ENCODE results near the gene DCDC2C. TPM values are rescaled to one million over a fixed set of nuclear protein-coding genes. Genes with fewer than 3 reads are reported as not detected.

DCDC2C gene
- total and polyA plus RNA-seq, 10 donors: 0.03 to 0.22 TPM; not detected in 8

DNA sequence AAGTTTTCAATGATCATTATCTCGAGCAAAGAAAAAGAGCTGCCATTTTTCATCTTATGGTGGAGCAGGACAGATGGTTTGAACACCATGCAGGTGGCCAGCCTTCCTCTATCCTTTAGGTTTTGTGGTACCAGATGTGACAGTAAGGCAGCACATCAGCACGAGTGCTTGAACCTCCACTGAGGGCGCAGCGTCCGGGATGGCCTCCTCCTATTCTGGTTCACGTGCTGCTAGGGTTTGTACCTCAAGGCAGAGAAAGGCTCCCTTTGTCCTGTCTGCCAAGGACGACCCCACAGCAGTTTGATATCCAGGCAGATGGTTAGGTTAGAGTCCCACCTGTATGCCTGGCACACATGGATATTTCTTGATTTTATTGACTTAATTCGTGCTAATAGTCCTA, 50.2 kb downstream of the DCDC2C start:
- DNase-seq: no peak
- Histone ChIP-seq H3K4me1 (no peaks in the 10 kb centered on the region), H3K27ac (no peak overlapping the region), H3K27me3 (replicated peaks in 1 of 7) (no peaks in the 10 kb centered on the region), H3K36me3 (no peaks in the 10 kb centered on the region), H3K9me3 (no peaks in the 10 kb centered on the region), H3K4me3 (no peak overlapping the region)
- intact Hi-C loops (cut with DNase I; ENCODE audit: low total_unique reads): no loop called here
- WGBS, 5 donors: 84 to 90% (median 88%) methylated on average over 8 of the region's 8 CpGs
- TF ChIP-seq, protein P1, sequence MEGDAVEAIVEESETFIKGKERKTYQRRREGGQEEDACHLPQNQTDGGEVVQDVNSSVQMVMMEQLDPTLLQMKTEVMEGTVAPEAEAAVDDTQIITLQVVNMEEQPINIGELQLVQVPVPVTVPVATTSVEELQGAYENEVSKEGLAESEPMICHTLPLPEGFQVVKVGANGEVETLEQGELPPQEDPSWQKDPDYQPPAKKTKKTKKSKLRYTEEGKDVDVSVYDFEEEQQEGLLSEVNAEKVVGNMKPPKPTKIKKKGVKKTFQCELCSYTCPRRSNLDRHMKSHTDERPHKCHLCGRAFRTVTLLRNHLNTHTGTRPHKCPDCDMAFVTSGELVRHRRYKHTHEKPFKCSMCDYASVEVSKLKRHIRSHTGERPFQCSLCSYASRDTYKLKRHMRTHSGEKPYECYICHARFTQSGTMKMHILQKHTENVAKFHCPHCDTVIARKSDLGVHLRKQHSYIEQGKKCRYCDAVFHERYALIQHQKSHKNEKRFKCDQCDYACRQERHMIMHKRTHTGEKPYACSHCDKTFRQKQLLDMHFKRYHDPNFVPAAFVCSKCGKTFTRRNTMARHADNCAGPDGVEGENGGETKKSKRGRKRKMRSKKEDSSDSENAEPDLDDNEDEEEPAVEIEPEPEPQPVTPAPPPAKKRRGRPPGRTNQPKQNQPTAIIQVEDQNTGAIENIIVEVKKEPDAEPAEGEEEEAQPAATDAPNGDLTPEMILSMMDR (IDR thresholded peaks at IDR 0.05 in 8 of 11, conservative IDR thresholded peaks at IDR 0.05 in 3 of 11): no peak
- TF ChIP-seq POLR2A (IDR thresholded peaks at IDR 0.05) (no peak), POLR2AphosphoS5 (IDR thresholded peaks at IDR 0.05) (no peak)

DNA sequence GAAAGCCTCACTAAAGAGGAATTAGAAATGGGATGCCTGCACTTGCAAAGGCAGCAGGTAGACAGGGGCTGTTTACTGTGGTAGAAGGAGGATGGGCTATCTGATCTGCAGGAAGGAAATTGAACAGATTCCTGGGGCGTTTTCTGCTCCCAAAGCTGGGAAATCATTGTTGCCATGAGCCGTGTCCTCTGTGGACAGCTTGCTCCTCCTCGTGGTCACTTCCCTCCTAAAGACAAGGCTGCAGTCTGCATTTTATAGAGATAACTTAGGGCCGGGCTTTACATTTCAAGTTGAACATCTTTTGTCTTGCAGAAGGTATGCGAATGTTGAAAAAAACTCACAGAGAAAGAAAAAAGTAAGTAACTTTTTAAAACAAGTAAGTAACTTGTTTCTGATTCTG, 50.9 kb downstream of the DCDC2C start:
- peaks cover 0 to 4% (median 2%) of the 10 kb centered on the region in 6 donors for H3K4me1 ChIP-seq
- H3K36me3 ChIP-seq: no peaks in the 10 kb centered on the region
- no peaks in the 10 kb centered on the region for H3K27me3 ChIP-seq (replicated peaks in 1 of 7)
- TF ChIP-seq POLR2A (IDR thresholded peaks at IDR 0.05) (no peak), POLR2AphosphoS5 (IDR thresholded peaks at IDR 0.05) (no peak)
- TF ChIP-seq, protein P1 (IDR thresholded peaks at IDR 0.05 in 8 of 11, conservative IDR thresholded peaks at IDR 0.05 in 3 of 11): no peak
- no peaks in the 10 kb centered on the region for H3K9me3 ChIP-seq
- DNase-seq: no peak
- intact Hi-C loops (cut with DNase I; ENCODE audit: low total_unique reads): no loop called here
- no peak overlapping the region for H3K27ac ChIP-seq
- no peak overlapping the region for H3K4me3 ChIP-seq
- WGBS, 5 donors: 46 to 65% (median 58%) methylated on average over 5 of the region's 5 CpGs

DNA sequence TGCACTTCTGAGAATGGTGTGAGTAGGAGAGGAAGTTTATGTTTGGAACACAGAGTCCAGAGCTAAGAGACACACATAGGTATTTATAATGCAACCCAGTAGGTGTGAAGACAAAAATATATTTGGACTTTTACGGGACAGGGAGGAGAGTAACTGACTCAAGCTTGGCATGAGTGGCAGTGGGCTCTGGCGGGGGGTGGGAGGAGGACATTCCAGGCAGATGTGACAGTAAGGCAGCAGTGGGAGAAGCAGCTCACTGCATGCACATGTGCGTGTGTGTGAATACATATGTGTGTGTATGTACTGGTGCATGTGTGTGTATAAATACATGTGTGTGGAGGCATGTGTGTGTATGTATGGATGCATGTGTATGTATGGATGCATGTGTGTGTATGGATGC, 51.4 kb downstream of the DCDC2C start:
- no peaks in the 10 kb centered on the region for H3K9me3 ChIP-seq
- peaks cover 0 to 9% (median 7%) of the 10 kb centered on the region in 6 donors for H3K4me1 ChIP-seq
- no peaks in the 10 kb centered on the region for H3K36me3 ChIP-seq
- 84 to 91% (median 88%) methylated on average over 3 of the region's 3 CpGs for WGBS, 5 donors
- no peaks in the 10 kb centered on the region for H3K27me3 ChIP-seq (replicated peaks in 1 of 7)
- no peak for DNase-seq
- H3K4me3 ChIP-seq: no peak overlapping the region
- no peak for TF ChIP-seq POLR2AphosphoS5 (IDR thresholded peaks at IDR 0.05)
- TF ChIP-seq, protein P1 (IDR thresholded peaks at IDR 0.05 in 8 of 11, conservative IDR thresholded peaks at IDR 0.05 in 3 of 11): no peak
- TF ChIP-seq POLR2A (IDR thresholded peaks at IDR 0.05): no peak
- no peak overlapping the region for H3K27ac ChIP-seq
- intact Hi-C loops (cut with DNase I; ENCODE audit: low total_unique reads): no loop called here

DNA sequence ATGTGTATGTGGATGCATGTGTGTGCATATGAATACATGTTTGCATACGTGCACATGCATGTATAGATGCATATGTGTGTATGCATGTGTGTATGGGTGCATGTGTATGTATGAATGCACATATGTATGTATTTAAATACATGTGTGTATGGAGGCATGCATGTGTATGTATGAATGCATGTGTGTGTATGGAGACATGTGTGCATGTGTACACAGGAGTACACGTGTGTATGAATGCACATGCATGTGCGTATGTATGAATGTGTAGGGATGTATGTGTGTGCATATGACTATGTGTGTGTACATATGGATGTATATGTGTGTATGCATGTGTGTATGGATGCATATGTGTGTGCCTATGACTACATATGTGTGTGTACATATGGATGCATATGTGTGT, 51.9 kb downstream of the DCDC2C start:
- H3K27me3 ChIP-seq (replicated peaks in 1 of 7): no peaks in the 10 kb centered on the region
- H3K27ac ChIP-seq: no peak overlapping the region
- no peaks in the 10 kb centered on the region for H3K36me3 ChIP-seq
- no peak for DNase-seq
- TF ChIP-seq, protein P1 (IDR thresholded peaks at IDR 0.05 in 8 of 11, conservative IDR thresholded peaks at IDR 0.05 in 3 of 11): no peak
- TF ChIP-seq POLR2AphosphoS5 (IDR thresholded peaks at IDR 0.05) (no peak), POLR2A (IDR thresholded peaks at IDR 0.05) (no peak)
- no peak overlapping the region for H3K4me3 ChIP-seq
- no peaks in the 10 kb centered on the region for H3K9me3 ChIP-seq
- intact Hi-C loops (cut with DNase I; ENCODE audit: low total_unique reads): no loop called here
- peaks cover 0 to 14% (median 12%) of the 10 kb centered on the region in 6 donors for H3K4me1 ChIP-seq
- 78 to 94% (median 85%) methylated on average over 3 of the region's 3 CpGs for WGBS, 5 donors

Measured in spleen (tissue), 11 donors.